ENCODE measurements around the gene C8A. TPM values are rescaled to one million over a fixed set of nuclear protein-coding genes. Genes with fewer than 3 reads are reported as not detected.

Gene C8A
- total RNA-seq, 2 experiments from 2014 or later: not detected

DNA sequence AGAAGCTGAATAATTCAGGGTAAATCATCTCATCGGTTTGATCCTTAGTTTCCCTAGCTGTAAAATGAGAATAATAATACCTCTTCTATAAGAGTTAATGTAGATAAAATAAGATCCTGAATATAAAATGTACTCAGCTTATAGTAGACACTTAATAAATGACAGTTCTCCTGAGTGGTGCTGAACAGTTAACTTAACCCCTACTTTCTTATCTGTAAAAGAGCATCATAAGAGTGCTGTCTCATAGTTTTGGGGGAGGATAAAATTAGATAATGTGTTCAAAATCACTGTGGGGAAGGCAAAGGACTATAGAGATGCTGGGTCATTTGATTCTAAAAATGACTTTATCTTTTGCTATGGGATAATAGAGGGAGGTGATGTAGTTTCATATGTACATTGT lies 593 bp downstream of the C8A start:
- Histone ChIP-seq H3K4me1 (ENCODE audit: insufficient read depth, low read length) (no peaks in the 10 kb centered on the region), H3K27ac (ENCODE audit: low read depth in 1 of 2, low read length in 2 of 2) (no peak overlapping the region), H3K36me3 (ENCODE audit: insufficient read depth, low read length) (no peaks in the 10 kb centered on the region), H3K4me3 (ENCODE audit: low read length) (no peak overlapping the region), H3K27me3 (ENCODE audit: control insufficient read depth in 1 of 2, insufficient read depth in 2 of 2, low read length in 2 of 2) (peaks cover 0 to 5% of the 10 kb centered on the region in 2 experiments), H3K9me3 (ENCODE audit: control insufficient read depth in 1 of 2, insufficient read depth in 1 of 2, low read length in 2 of 2) (no peaks in the 10 kb centered on the region)
- ATAC-seq (ENCODE audit: poor library complexity) (no peak), DNase-seq (no peak)
- Mint-ChIP-seq H3K36me3 (ENCODE audit: low read depth) (no peaks in the 10 kb centered on the region), H3K27me3 (peaks cover 26% of the 10 kb centered on the region), H3K27ac (no peak overlapping the region), H3K4me1 (ENCODE audit: low read depth) (no peaks in the 10 kb centered on the region), H3K4me3 (no peak overlapping the region), H3K9me3 (no peaks in the 10 kb centered on the region)
- TF ChIP-seq, protein P1, sequence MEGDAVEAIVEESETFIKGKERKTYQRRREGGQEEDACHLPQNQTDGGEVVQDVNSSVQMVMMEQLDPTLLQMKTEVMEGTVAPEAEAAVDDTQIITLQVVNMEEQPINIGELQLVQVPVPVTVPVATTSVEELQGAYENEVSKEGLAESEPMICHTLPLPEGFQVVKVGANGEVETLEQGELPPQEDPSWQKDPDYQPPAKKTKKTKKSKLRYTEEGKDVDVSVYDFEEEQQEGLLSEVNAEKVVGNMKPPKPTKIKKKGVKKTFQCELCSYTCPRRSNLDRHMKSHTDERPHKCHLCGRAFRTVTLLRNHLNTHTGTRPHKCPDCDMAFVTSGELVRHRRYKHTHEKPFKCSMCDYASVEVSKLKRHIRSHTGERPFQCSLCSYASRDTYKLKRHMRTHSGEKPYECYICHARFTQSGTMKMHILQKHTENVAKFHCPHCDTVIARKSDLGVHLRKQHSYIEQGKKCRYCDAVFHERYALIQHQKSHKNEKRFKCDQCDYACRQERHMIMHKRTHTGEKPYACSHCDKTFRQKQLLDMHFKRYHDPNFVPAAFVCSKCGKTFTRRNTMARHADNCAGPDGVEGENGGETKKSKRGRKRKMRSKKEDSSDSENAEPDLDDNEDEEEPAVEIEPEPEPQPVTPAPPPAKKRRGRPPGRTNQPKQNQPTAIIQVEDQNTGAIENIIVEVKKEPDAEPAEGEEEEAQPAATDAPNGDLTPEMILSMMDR (IDR thresholded peaks at IDR 0.05): no peak
- POLR2A ChIA-PET: no interaction called here
- intact Hi-C loops (cut with DNase I, micrococcal nuclease): no loop called here
- CTCF ChIA-PET: interaction anchor here (1.0 kb wide), 1 partner anchor 30 kb away, joined by 3 read pairs; no protein-coding TSS in a partner anchor

DNA sequence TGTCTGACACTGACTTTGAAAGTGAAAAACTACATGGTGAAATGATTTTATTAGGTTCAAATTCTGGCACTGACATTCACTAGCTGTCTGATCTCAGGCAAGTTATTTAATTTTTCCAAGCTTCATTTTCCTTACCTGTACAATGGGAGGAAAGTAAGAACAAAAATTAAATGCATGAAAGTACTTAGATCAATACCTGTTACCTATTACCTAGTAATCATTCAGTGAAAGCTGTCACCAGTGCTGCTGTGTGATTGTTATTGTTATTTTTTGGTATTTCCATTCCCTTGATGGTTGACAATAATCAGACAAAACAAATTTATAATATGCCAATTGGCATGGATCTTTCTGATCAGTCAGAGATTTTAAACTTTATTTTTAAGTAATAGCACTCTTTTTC lies 1.6 kb downstream of the C8A start:
- Histone ChIP-seq H3K27ac (ENCODE audit: low read depth in 1 of 2, low read length in 2 of 2) (no peak overlapping the region), H3K4me1 (ENCODE audit: insufficient read depth, low read length) (no peaks in the 10 kb centered on the region), H3K27me3 (ENCODE audit: control insufficient read depth in 1 of 2, insufficient read depth in 2 of 2, low read length in 2 of 2) (peaks cover 0 to 5% of the 10 kb centered on the region in 2 experiments), H3K36me3 (ENCODE audit: insufficient read depth, low read length) (no peaks in the 10 kb centered on the region), H3K9me3 (ENCODE audit: control insufficient read depth in 1 of 2, insufficient read depth in 1 of 2, low read length in 2 of 2) (no peaks in the 10 kb centered on the region), H3K4me3 (ENCODE audit: low read length) (no peak overlapping the region)
- POLR2A ChIA-PET: no interaction called here
- ATAC-seq (ENCODE audit: poor library complexity) (no peak), DNase-seq (no peak)
- TF ChIP-seq, protein P1 (IDR thresholded peaks at IDR 0.05): no peak
- H3K27ac Mint-ChIP-seq: no peak overlapping the region
- no peaks in the 10 kb centered on the region for H3K9me3 Mint-ChIP-seq
- no peaks in the 10 kb centered on the region for H3K4me1 Mint-ChIP-seq (ENCODE audit: low read depth)
- H3K36me3 Mint-ChIP-seq (ENCODE audit: low read depth): no peaks in the 10 kb centered on the region
- CTCF ChIA-PET: no interaction called here
- peaks cover 29% of the 10 kb centered on the region for H3K27me3 Mint-ChIP-seq
- H3K4me3 Mint-ChIP-seq: no peak overlapping the region
- intact Hi-C loops (cut with DNase I, micrococcal nuclease): no loop called here

DNA sequence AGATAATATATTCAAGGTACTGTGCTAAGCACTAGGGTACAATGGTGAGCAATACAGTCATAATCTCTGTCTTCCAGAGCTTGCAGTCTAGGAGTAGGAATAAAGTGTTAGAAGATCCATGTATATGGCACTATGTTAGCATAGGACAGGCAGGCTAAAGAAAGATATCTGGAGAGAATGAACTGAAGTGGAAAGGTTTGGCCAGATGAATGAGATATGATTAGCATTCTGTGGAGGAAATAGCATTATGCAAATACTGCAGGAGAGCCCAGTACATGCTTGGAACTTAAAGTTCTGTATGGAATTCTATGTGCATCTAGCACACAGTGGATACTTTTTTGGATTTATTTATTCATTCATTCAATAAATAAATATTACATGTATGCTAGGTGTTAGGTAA lies 4.7 kb downstream of the C8A start:
- H3K4me1 Mint-ChIP-seq (ENCODE audit: low read depth): no peaks in the 10 kb centered on the region
- intact Hi-C loops (cut with DNase I, micrococcal nuclease): no loop called here
- ChIA-PET CTCF (no interaction called here), POLR2A (no interaction called here)
- H3K27me3 Mint-ChIP-seq: peaks cover 19% of the 10 kb centered on the region
- no peaks in the 10 kb centered on the region for H3K9me3 Mint-ChIP-seq
- Histone ChIP-seq H3K27ac (ENCODE audit: low read depth in 1 of 2, low read length in 2 of 2) (no peak overlapping the region), H3K27me3 (ENCODE audit: control insufficient read depth in 1 of 2, insufficient read depth in 2 of 2, low read length in 2 of 2) (peaks cover 0 to 5% of the 10 kb centered on the region in 2 experiments), H3K36me3 (ENCODE audit: insufficient read depth, low read length) (no peaks in the 10 kb centered on the region), H3K4me3 (ENCODE audit: low read length) (no peak overlapping the region), H3K4me1 (ENCODE audit: insufficient read depth, low read length) (no peaks in the 10 kb centered on the region), H3K9me3 (ENCODE audit: control insufficient read depth in 1 of 2, insufficient read depth in 1 of 2, low read length in 2 of 2) (no peaks in the 10 kb centered on the region)
- TF ChIP-seq, protein P1 (IDR thresholded peaks at IDR 0.05): no peak
- H3K4me3 Mint-ChIP-seq: no peak overlapping the region
- no peaks in the 10 kb centered on the region for H3K36me3 Mint-ChIP-seq (ENCODE audit: low read depth)
- no peak for ATAC-seq (ENCODE audit: poor library complexity)
- DNase-seq: no peak
- no peak overlapping the region for H3K27ac Mint-ChIP-seq

Measured in CD4-positive, alpha-beta T cell (primary cell).